Endometrium (tissue), 2 donors: ENCODE data around the gene CSRNP2.
"Not testable (repeated sequence)": the region's sequence is repeated elsewhere in the genome, so short reads cannot be mapped to it uniquely, and the experiment has no call there.

Experiments used
- FAIRE-seq: peaks from 2 replicates; lab custom pipeline; 2012; peaks lifted over from hg19 to GRCh38; lab: Jason Lieb, UNC
- donor health status: control.
- donor health status: control.

CSRNP2 gene

GRCh38 chr12:51083126-51083833 is at the start of gene CSRNP2:
Gene CSRNP2, minus strand, starts transcription at chr12:51083596. Its CDS starts 7,035 bp downstream, at chr12:51076561.
- no peak for FAIRE-seq

- FAIRE-seq = no peak
These were observed 49.3 kb upstream of the CSRNP2 start for GRCh38 chr12:51132693-51133092.

- no peak for FAIRE-seq
These were observed 48.5 kb upstream of the CSRNP2 start for GRCh38 chr12:51131745-51132521.

GRCh38 chr12:51128919-51129318 is 45.5 kb upstream of the CSRNP2 start:
- FAIRE-seq = no peak

- FAIRE-seq = no peak
These were observed 43.8 kb upstream of the CSRNP2 start for GRCh38 chr12:51127050-51127729.

GRCh38 chr12:51126297-51126696 is 42.9 kb upstream of the CSRNP2 start:
- FAIRE-seq = no peak

- no peak for FAIRE-seq
These were observed 41.1 kb upstream of the CSRNP2 start for GRCh38 chr12:51124504-51124903.

- no peak for FAIRE-seq
These were observed 39.4 kb upstream of the CSRNP2 start for GRCh38 chr12:51122844-51123243.

- no peak for FAIRE-seq
These were observed 35.3 kb upstream of the CSRNP2 start for GRCh38 chr12:51118706-51119105.

GRCh38 chr12:51115533-51115932 is 32.1 kb upstream of the CSRNP2 start:
- FAIRE-seq = no peak

- no peak for FAIRE-seq
These were observed 24.7 kb upstream of the CSRNP2 start for GRCh38 chr12:51108136-51108535.

- no peak for FAIRE-seq
These were observed 20.6 kb upstream of the CSRNP2 start for GRCh38 chr12:51103977-51104376.

- FAIRE-seq = no peak
These were observed 15.2 kb upstream of the CSRNP2 start for GRCh38 chr12:51098611-51099010.

- FAIRE-seq = no peak
These were observed 7.4 kb upstream of the CSRNP2 start for GRCh38 chr12:51090705-51091229.

- FAIRE-seq = no peak
These were observed 4.4 kb upstream of the CSRNP2 start for GRCh38 chr12:51087818-51088217.

- no peak for FAIRE-seq
These were observed 3.5 kb upstream of the CSRNP2 start for GRCh38 chr12:51086933-51087332.

- FAIRE-seq = no peak
These were observed 2.4 kb upstream of the CSRNP2 start for GRCh38 chr12:51085757-51086156.

- no peak for FAIRE-seq
These were observed 753 bp downstream of the CSRNP2 start for GRCh38 chr12:51082561-51083125.

GRCh38 chr12:51081421-51081820 is 2.0 kb downstream of the CSRNP2 start:
- no peak for FAIRE-seq

- no peak for FAIRE-seq
These were observed 3.3 kb downstream of the CSRNP2 start for GRCh38 chr12:51080136-51080535.

- FAIRE-seq = not testable (repeated sequence)
These were observed 4.5 kb downstream of the CSRNP2 start for GRCh38 chr12:51078866-51079265.

GRCh38 chr12:51078346-51078745 is 5.0 kb downstream of the CSRNP2 start:
- FAIRE-seq = not testable (repeated sequence)
